ENCODE measurements around the gene CD38.
"Not testable (repeated sequence)": the region's sequence is repeated elsewhere in the genome, so short reads cannot be mapped to it uniquely, and the experiment has no call there.

GRCh38 chr4:15861198-15861597 lies 83.1 kb downstream of the CD38 start:
- not testable (repeated sequence) for TF ChIP-seq CTCF (conservative IDR thresholded peaks at IDR 0.05 in 1 of 2, IDR thresholded peaks at IDR 0.05 in 1 of 2; ENCODE audit: extremely low read depth in 1 of 2, insufficient read depth in 1 of 2, low read depth in 1 of 2, low read length in 2 of 2); EZH2 (IDR thresholded peaks at IDR 0.05; ENCODE audit: borderline replicate concordance, low read length)

Measured in mammary epithelial cell (primary cell).